Panc1 (cell line): ENCODE data around the gene RFX6. TPM values are rescaled to one million over a fixed set of nuclear protein-coding genes. Genes with fewer than 3 reads are reported as not detected.
"Not testable (repeated sequence)": the region's sequence is repeated elsewhere in the genome, so short reads cannot be mapped to it uniquely, and the experiment has no call there.

ENCODE experiments used
- ATAC-seq: fragments of 200-7000 bp; cut with Tn5 transposase; 2 replicates; pipeline ENCODE4 v1.9.1; 2020; ENCODE audit warnings: mild to moderate bottlenecking, moderate library complexity
- BruUV-seq: library from RNA; stranded (reverse); fragments of 400-500 nt; replicated peaks from 2 replicates; lab custom pipeline; 2021; lab: Mats Ljungman, UMichigan
- CTCF ChIA-PET: fragments of 300-600 bp; sonication (Branson Sonifier 250); formaldehyde crosslinking; loops from one replicate; lab custom pipeline; 2022; ENCODE audit warnings: antibody characterized with exemption; lab: Charles Lee
- POLR2A ChIA-PET: fragments of 300-600 bp; sonication (Branson Sonifier 250); formaldehyde crosslinking; loops from one replicate; lab custom pipeline; 2022; ENCODE audit warnings: antibody characterized with exemption; lab: Charles Lee
- DNase-seq: peaks from one replicate; pipeline ENCODE4 v3.0.0-alpha.2; 2010; ENCODE audit warnings: low read depth, low spot score
- H3K27ac ChIP-seq: 2 replicates; pipeline ENCODE4 v1.5.1; 2011; ENCODE audit warnings: mild to moderate bottlenecking, low read length, inconsistent platforms
- H3K27me3 ChIP-seq: fragments of 200-500 bp; sonication (Bioruptor generic); 2 replicates; pipeline ENCODE4 v1.6.0; 2014; ENCODE audit warnings: low read length, inconsistent platforms; ENCODE audit not compliant: control insufficient read depth, insufficient read depth
- H3K36me3 ChIP-seq: fragments of 200-500 bp; sonication (Bioruptor generic); 2 replicates; pipeline ENCODE4 v1.5.1; 2014; ENCODE audit warnings: inconsistent platforms, mild to moderate bottlenecking, low read length, moderate library complexity; ENCODE audit not compliant: control insufficient read depth, insufficient read depth
- H3K4me1 ChIP-seq: 2 replicates; pipeline ENCODE4 v1.5.1; 2011; ENCODE audit warnings: inconsistent platforms, mild to moderate bottlenecking, low read length, moderate library complexity; ENCODE audit not compliant: control insufficient read depth, insufficient read depth
- H3K4me3 ChIP-seq, 2 experiments: 2 replicates each; pipeline ENCODE4 v1.5.1; 2011 to 2012; ENCODE audit warnings: low read depth in 2 of 2, low read length in 2 of 2, mild to moderate bottlenecking in 2 of 2, inconsistent platforms in 1 of 2, moderate library complexity in 1 of 2
- H3K9me3 ChIP-seq: fragments of 200-500 bp; sonication (Bioruptor generic); 2 replicates; pipeline ENCODE4 v1.5.1; 2014; ENCODE audit warnings: low read depth, mild to moderate bottlenecking, inconsistent platforms, low read length, moderate library complexity; ENCODE audit not compliant: control insufficient read depth, insufficient read depth
- CTCF ChIP-seq: fragments of 450-650 bp; IDR thresholded peaks from 2 replicates; pipeline ENCODE4 v1.5.1; 2017; ENCODE audit warnings: mild to moderate bottlenecking
- POLR2AphosphoS5 ChIP-seq: IDR thresholded peaks from 2 replicates; pipeline ENCODE4 v1.6.1; 2012; ENCODE audit warnings: mild to moderate bottlenecking, low read depth, low read length, moderate library complexity
- REST ChIP-seq, 2 experiments: IDR thresholded peaks; 2 replicates each; pipeline ENCODE4 v1.6.1; 2011 to 2012; ENCODE audit warnings: low read depth in 2 of 2, control low read depth in 1 of 2, low read length in 1 of 2, mild to moderate bottlenecking in 1 of 2, moderate library complexity in 1 of 2; ENCODE audit not compliant: insufficient read depth in 1 of 2
- SIN3A ChIP-seq: IDR thresholded peaks from 2 replicates; pipeline ENCODE4 v1.6.1; 2012; ENCODE audit warnings: low read depth, mild to moderate bottlenecking, low read length, moderate library complexity, borderline replicate concordance; ENCODE audit not compliant: insufficient read depth
- TCF7L2 ChIP-seq: IDR thresholded peaks from 2 replicates; pipeline ENCODE4 v1.6.1; 2011; ENCODE audit warnings: mild to moderate bottlenecking, low read depth, low read length, inconsistent platforms
- in situ Hi-C: cut with HindIII; loops from 2 replicates; pipeline ENCODE4 v1.10.0; 2016; ENCODE audit warnings: low sequenced_read_pairs, low pct_unique_long_range_greater_than_20kb
- intact Hi-C: fragments of 100-400 bp; cut with micrococcal nuclease; formaldehyde crosslinking; loops from one replicate; pipeline ENCODE4 v1.10.0; 2022; ENCODE audit not compliant: unreplicated experiment
- total RNA-seq: library from RNA; stranded (reverse); gene quantifications from one replicate; pipeline ENCODE4 v1.2.1, GENCODE V29; 2021; ENCODE audit not compliant: unreplicated experiment

The RFX6 gene
- total RNA-seq, 1 experiment from 2014 or later: not detected

- ATAC-seq (no peak), DNase-seq (no peak)
- no peaks in the 10 kb centered on the region for H3K4me1 ChIP-seq
- H3K27ac ChIP-seq: no peak overlapping the region
- H3K9me3 ChIP-seq: no peaks in the 10 kb centered on the region
- no peak overlapping the region for H3K4me3 ChIP-seq
- H3K36me3 ChIP-seq: no peaks in the 10 kb centered on the region
- POLR2A ChIA-PET: no interaction called here
- no peaks in the 10 kb centered on the region; the same call in 1 of the 2 replicates for H3K27me3 ChIP-seq
- TF ChIP-seq POLR2AphosphoS5: no peak
- TF ChIP-seq CTCF: no peak
- TF ChIP-seq SIN3A: no peak
- no peak for TF ChIP-seq TCF7L2
- TF ChIP-seq REST (IDR thresholded peaks at IDR 0.05; ENCODE audit: insufficient read depth in 1 of 2, low read depth in 2 of 2, low read length in 1 of 2): no peak
- intact Hi-C loops (no loop called here), in situ Hi-C loops (no loop called here)
- BruUV-seq: no TSS peak
- CTCF ChIA-PET: no interaction called here
These were observed 49.3 kb upstream of the RFX6 start for GRCh38 chr6:116827561-116828240.

GRCh38 chr6:116828983-116829382, 48.1 kb upstream of the RFX6 start, which contains the start of gene GPRC6A:
GPRC6A (minus strand) TSS chr6:116829083; CDS start chr6:116829013, 70 bp downstream.
- BruUV-seq: no TSS peak
- intact Hi-C loops: no loop called here
- in situ Hi-C loops: no loop called here
- TF ChIP-seq CTCF (no peak), SIN3A (no peak), TCF7L2 (no peak), POLR2AphosphoS5 (no peak), REST (IDR thresholded peaks at IDR 0.05; ENCODE audit: insufficient read depth in 1 of 2, low read depth in 2 of 2, low read length in 1 of 2) (no peak)
- DNase-seq: no peak
- ChIA-PET CTCF (no interaction called here), POLR2A (no interaction called here)
- Histone ChIP-seq H3K9me3 (no peaks in the 10 kb centered on the region), H3K36me3 (no peaks in the 10 kb centered on the region), H3K27me3 (no peaks in the 10 kb centered on the region; the same call in 1 of the 2 replicates), H3K4me3 (no peak within 1 kb of the TSS), H3K27ac (no peak within 1 kb of the TSS), H3K4me1 (no peaks in the 10 kb centered on the region)
- no peak for ATAC-seq

- H3K4me3 ChIP-seq, DNase-seq, POLR2A ChIA-PET, H3K4me1 ChIP-seq, H3K36me3 ChIP-seq, ATAC-seq, CTCF ChIA-PET, H3K9me3 ChIP-seq, H3K27ac ChIP-seq, intact Hi-C loops, H3K27me3 ChIP-seq, BruUV-seq, in situ Hi-C loops: not testable (repeated sequence)
These were observed 42.5 kb upstream of the RFX6 start for GRCh38 chr6:116834526-116834925.
